Measurements from ENCODE around the gene CLNK.

The CLNK gene

GRCh38 chr4:10677796-10678497 is 6.6 kb downstream of the CLNK start:
- Histone ChIP-seq H4K20me1 (ENCODE audit: control insufficient read depth, insufficient read depth, low read depth, low read length) (no peaks in the 10 kb centered on the region), H3K27ac (ENCODE audit: low read depth, low read length) (no peak overlapping the region), H3K4me3 (ENCODE audit: low read length) (no peak overlapping the region), H3K79me2 (ENCODE audit: control insufficient read depth, low read length) (no peaks in the 10 kb centered on the region), H3K4me1 (ENCODE audit: control insufficient read depth, low read length) (no peaks in the 10 kb centered on the region), H3K9me3 (ENCODE audit: control insufficient read depth, insufficient read depth, low read length) (no peaks in the 10 kb centered on the region), H3K27me3 (ENCODE audit: control insufficient read depth, low read length) (no peaks in the 10 kb centered on the region), H3K9me2 (replicated peaks; ENCODE audit: control insufficient read depth, low read length) (no peaks in the 10 kb centered on the region), H3F3A (ENCODE audit: control insufficient read depth, insufficient read depth) (no peaks in the 10 kb centered on the region), H3K36me3 (ENCODE audit: control insufficient read depth, low read length) (no peaks in the 10 kb centered on the region), H3K4me2 (ENCODE audit: low read length) (no peak overlapping the region)
- TF ChIP-seq EZH2phosphoT487 (IDR thresholded peaks at IDR 0.05; ENCODE audit: borderline replicate concordance, low read length) (no peak), CTCF (IDR thresholded peaks at IDR 0.05; ENCODE audit: low read depth, low read length, poor library complexity, severe bottlenecking) (no peak)

- no peak overlapping the region for H3K4me3 ChIP-seq (ENCODE audit: low read length)
- no peaks in the 10 kb centered on the region for H3F3A ChIP-seq (ENCODE audit: control insufficient read depth, insufficient read depth)
- no peaks in the 10 kb centered on the region for H4K20me1 ChIP-seq (ENCODE audit: control insufficient read depth, insufficient read depth, low read depth, low read length)
- no peaks in the 10 kb centered on the region for H3K27me3 ChIP-seq (ENCODE audit: control insufficient read depth, low read length)
- H3K79me2 ChIP-seq (ENCODE audit: control insufficient read depth, low read length), result no peaks in the 10 kb centered on the region
- no peaks in the 10 kb centered on the region for H3K36me3 ChIP-seq (ENCODE audit: control insufficient read depth, low read length)
- no peak overlapping the region for H3K4me2 ChIP-seq (ENCODE audit: low read length)
- no peaks in the 10 kb centered on the region for H3K4me1 ChIP-seq (ENCODE audit: control insufficient read depth, low read length)
- H3K27ac ChIP-seq (ENCODE audit: low read depth, low read length), result no peak overlapping the region
- no peaks in the 10 kb centered on the region for H3K9me3 ChIP-seq (ENCODE audit: control insufficient read depth, insufficient read depth, low read length)
- TF ChIP-seq EZH2phosphoT487 (IDR thresholded peaks at IDR 0.05; ENCODE audit: borderline replicate concordance, low read length) (no peak), CTCF (IDR thresholded peaks at IDR 0.05; ENCODE audit: low read depth, low read length, poor library complexity, severe bottlenecking) (no peak)
- no peaks in the 10 kb centered on the region for H3K9me2 ChIP-seq (replicated peaks; ENCODE audit: control insufficient read depth, low read length)
Observed at GRCh38 chr4:10673817-10674369, 10.7 kb downstream of the CLNK start.

- no peaks in the 10 kb centered on the region for H3K4me1 ChIP-seq (ENCODE audit: control insufficient read depth, low read length)
- H3K27me3 ChIP-seq (ENCODE audit: control insufficient read depth, low read length), result peaks cover 2% of the 10 kb centered on the region; the same call in 1 of the 2 replicates
- H3K4me2 ChIP-seq (ENCODE audit: low read length), result no peak overlapping the region
Observed at GRCh38 chr4:10672379-10672778, 12.2 kb downstream of the CLNK start.

More at GRCh38 chr4:10672379-10672778, 12.2 kb downstream of the CLNK start:
- no peaks in the 10 kb centered on the region for H3K36me3 ChIP-seq (ENCODE audit: control insufficient read depth, low read length)
- no peaks in the 10 kb centered on the region for H3K79me2 ChIP-seq (ENCODE audit: control insufficient read depth, low read length)
- H4K20me1 ChIP-seq (ENCODE audit: control insufficient read depth, insufficient read depth, low read depth, low read length), result no peaks in the 10 kb centered on the region
- TF ChIP-seq EZH2phosphoT487 (IDR thresholded peaks at IDR 0.05; ENCODE audit: borderline replicate concordance, low read length) (no peak), CTCF (IDR thresholded peaks at IDR 0.05; ENCODE audit: low read depth, low read length, poor library complexity, severe bottlenecking) (no peak)
- H3K27ac ChIP-seq (ENCODE audit: low read depth, low read length), result no peak overlapping the region
- no peaks in the 10 kb centered on the region for H3K9me3 ChIP-seq (ENCODE audit: control insufficient read depth, insufficient read depth, low read length)
- no peak overlapping the region for H3K4me3 ChIP-seq (ENCODE audit: low read length)
- H3F3A ChIP-seq (ENCODE audit: control insufficient read depth, insufficient read depth), result no peaks in the 10 kb centered on the region
- no peaks in the 10 kb centered on the region for H3K9me2 ChIP-seq (replicated peaks; ENCODE audit: control insufficient read depth, low read length)

Measured in DOHH2 (cell line).